ENCODE results near the gene ESD.
A peak's percentile ranks its signal among the peaks of the same experiment; 100 is the strongest.

Gene ESD

DNA sequence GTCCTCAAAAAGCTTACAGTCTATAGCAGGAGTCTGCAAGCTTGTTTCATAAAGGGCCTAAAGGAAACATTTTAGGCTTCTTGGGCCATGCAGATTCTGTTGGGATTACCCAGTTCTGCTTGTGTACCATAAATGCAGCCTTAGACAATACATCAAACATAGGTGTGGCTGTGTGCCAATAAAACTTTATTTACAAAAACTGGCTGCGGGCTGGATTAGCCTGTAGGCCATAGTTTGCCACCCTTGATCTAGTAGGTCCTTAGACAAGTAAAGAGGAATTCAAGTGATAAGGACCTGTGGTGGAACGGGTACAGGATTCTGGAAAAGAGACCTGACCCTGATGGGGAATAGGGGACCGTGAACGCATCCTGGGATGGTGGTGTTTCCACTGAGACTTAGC, 51.9 kb downstream of the ESD start:
- no peak for DNase-seq (ENCODE audit: low spot score)

DNA sequence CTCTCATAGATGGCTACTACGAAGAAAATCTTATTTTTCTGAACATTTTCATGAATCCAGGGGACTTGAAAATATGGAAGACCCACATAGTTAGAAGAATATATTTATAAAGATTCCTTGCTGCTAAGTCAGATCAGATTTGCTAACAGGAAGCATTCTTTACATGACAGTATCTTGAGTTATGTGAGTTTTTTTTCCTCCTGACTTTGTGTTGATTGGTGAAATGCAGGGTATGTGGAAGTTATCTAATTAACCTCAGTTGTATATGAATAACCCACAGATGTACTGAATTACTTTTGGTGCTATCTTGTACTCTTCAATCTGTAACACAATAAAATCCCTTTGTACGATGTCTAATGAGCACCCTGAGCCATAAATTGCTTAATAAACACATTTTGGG, 53.8 kb downstream of the ESD start:
- no peak for DNase-seq (ENCODE audit: low spot score)

DNA sequence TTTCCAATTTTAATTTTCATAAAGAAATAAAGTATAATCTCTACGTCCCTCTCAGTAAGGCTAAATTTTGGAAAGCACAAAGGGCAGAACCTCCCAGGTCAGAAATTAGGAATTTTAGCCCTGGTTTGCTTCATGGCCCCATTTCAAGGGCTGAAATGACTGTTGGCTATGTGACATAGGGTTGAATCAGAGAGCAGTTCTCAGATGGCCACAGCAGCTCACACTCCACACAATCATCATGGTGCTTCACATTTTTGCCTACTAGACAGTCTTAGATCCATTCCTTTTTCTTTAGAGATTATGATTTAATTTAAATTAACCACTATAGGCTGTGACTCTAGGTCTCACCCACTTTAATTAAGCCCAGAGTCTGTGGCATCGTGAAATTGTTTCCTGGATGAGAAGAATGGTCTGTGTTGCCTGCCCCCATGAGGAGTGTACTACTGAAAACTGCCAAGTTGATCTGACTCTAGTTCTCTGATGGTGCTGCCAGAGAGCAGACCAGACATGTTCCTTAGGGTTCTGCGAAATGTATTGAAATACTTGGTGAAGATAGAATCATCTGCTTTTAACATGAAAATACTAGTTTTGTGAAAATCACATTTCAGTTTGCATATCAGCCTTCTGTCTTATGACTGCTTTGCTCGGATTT, 57.4 kb downstream of the ESD start:
- DNase-seq (ENCODE audit: low spot score): no peak

DNA sequence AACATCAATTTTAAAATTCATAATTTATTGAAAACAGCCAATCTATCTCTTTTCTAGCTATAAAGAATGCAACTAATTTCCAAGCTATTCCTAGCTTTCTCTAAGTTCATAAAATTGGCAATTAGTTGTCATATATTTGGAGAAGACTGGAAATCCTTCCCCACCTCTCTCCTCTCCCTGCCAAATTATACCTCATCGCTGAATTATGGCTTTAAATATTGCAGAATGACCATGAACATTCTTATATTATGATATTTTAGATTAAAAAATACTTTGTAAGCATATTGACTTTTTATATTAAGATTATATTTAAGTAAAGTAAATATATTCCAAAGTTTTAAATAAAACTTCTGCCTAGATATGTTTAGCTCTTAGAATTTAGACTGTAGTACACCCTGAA, 58.2 kb downstream of the ESD start:
- DNase-seq (ENCODE audit: low spot score): no peak

DNA sequence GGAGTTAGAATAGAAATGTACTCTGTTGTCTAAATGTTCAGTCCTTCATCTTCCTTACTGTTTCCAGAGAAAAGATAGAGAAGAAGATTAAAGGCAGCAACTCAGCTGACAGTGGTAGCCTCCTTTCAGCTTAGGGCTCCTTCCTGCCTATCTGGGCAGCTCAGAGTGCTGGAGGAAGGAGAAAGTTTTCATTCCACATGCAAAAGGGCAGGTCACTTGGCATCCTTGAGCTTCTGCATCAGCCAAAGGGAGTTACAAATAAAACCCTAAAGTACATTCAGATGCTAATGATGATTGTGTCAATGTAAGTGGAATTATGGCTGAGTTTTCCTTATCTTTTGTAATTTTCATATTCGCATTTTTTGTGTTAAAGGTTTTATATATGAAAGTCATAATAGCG, 58.9 kb downstream of the ESD start:
- no peak for DNase-seq (ENCODE audit: low spot score)

DNA sequence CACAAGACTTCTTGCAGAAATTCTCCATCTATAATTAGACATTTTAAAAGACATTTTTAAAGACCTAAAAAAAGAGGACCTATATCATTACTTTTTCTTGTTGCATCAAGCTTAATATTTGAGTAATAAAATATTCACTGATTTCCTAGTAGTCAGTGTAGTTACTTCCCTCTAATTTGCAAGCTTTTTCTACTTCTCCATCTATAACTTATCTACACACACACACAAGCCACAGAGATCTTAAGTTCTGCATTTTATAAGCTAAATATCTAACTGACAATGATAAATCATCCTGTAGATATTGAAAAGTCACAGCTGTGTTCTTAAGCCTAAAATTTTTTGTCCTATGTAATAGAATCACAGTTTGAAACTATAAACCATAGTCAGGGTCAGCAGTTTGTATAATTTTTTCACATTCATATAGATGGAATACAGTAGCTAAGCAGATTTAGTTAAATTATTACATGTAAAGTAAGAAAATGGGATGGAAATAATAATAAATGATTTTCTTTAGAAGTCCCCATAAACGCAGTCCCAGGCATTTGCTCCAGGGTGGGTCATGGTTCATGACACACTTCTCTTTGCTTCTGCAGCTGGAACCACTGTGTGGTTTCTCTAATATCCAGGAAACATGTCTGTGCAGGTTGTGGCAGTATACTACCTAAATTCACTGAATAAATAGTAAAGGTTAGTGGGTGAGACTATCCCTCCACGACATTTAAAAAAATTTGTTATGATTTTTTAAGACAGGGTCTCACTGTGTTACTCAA, 60.2 kb downstream of the ESD start:
- DNase-seq (ENCODE audit: low spot score): no peak

DNA sequence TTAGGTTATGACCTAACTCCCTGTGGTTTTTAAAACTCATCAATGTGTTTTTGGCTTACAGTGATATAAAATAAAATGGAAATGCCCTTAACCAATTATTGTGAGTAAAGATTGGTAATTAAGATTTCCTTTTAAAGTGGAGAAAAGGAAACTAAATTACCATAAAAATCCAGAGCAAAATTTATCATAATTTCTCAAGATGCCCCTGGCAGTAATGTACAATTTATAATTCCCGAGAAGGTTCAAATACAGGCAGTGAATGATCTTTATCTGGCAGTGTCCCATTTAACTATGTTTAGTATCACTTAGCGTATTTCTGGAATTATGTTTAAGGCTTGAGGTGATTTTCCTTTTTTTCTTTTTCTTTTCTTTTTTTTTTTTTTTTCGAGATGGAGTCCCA, 61.5 kb downstream of the ESD start:
- DNase-seq (ENCODE audit: low spot score): no peak

DNA sequence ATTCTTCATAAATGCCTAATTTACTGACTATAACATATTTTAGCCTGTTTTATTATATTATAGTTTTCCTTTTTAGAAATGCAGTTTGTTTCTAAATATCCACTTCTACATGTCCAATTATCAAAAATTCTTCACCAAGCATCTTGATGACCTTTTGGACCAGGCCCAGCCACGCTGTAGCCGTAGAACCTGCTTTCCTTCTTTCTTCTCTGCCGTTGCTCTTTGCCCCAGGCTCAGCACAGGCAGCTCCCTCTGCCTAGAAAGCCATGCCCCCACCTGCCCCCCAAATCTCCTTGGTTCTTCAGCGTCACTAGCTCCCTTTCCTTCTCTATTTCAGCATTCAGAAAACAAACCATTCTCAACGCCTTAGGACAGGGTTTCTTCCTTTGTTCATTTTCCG, 65.4 kb downstream of the ESD start:
- no peak for DNase-seq (ENCODE audit: low spot score)

DNA sequence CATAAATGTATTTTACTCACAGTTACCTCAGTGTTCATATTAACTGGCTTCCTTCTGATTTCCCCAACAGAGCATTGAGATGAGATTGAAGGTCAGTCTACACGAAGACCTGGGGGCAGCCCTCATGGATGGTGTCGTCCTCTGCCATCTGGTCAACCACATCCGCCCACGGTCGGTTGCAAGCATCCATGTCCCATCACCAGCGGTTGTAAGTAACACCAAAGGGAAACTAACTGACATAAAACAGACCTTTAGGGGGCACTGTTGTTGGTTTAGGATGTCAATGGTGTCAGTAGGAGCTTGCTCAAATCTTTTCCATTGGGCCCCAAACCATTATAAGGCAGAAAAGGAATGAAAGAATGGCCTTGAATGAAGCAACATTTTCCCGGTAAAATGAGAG, 68.2 kb downstream of the ESD start:
- peak; percentile 17 for DNase-seq (ENCODE audit: low spot score)

DNA sequence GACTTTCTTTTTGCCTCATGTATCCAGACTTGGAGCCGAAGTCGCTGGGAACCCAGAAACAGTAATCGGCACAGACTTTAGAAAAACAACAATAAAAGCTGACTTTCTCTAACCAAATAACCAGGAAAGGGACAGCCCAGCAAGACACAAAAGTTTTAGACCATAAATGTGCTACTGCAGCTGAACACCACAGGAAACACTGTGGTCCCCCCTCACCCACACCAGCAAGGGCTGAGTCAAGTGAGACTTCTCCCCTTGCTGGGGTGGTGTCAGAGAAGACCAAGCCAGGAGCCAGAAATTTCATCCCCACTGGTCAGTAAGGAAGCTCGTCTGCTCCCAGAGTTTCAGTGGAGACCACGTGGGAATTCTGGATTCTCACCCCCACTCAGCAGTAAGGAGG, 70.6 kb downstream of the ESD start:
- DNase-seq (ENCODE audit: low spot score): no peak
